ENCODE measurements around the gene ADAMTS12. TPM values are rescaled to one million over a fixed set of nuclear protein-coding genes. Genes with fewer than 3 reads are reported as not detected.

ADAMTS12 gene
- total and polyA plus RNA-seq, 2 of the 8 experiments (the other 6 are each of a cell fraction or from before 2014, with no cell fraction given): 6.4 to 12.8 TPM

DNA sequence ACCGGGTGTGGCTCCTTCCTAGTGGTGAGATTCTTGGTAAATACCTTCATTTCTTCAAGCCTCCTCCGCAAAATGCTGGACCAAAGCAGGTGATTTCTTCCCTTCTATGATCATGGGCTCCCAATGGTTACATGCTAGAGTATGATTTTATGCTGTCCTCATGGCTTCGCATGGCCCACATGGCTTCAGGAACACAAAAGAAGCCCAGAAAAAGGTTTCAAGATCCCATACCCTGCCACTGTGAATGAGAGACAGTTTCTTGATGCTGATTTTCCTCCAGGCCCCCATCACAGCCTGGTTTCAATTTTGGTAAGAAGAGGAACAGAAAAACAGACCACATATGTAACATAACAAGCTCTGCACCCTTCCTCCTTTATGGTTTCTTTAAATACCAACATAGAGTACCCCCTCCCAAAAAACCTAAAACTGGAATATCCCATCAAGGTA lies 42.0 kb upstream of the ADAMTS12 start:
- H2AFZ ChIP-seq (ENCODE audit: low read length): no peak overlapping the region
- H2BK120ac ChIP-seq (replicated peaks; ENCODE audit: low read depth, low read length): no peak overlapping the region
- no peak overlapping the region for H3K23ac ChIP-seq (ENCODE audit: insufficient read length)
- H3K23me2 ChIP-seq (ENCODE audit: low read depth, low read length): peaks cover 7% of the 10 kb centered on the region
- no peak overlapping the region for H3K56ac ChIP-seq (replicated peaks; ENCODE audit: insufficient read length, low read depth, low read length)
- H3K4me2 ChIP-seq (ENCODE audit: insufficient read depth in 1 of 2, low read depth in 2 of 2, low read length in 2 of 2): no peak overlapping the region
- H3K9me3 ChIP-seq (ENCODE audit: insufficient read depth in 2 of 2, low read depth in 1 of 2, low read length in 1 of 2): no peaks in the 10 kb centered on the region
- POLR2A ChIA-PET (ENCODE audit: partially characterized antibody): no interaction called here
- H3K14ac ChIP-seq (ENCODE audit: insufficient read length): no peak overlapping the region
- no peak overlapping the region for H2BK5ac ChIP-seq (ENCODE audit: low read depth, low read length)
- H2AK5ac ChIP-seq (ENCODE audit: low read depth, low read length): no peak overlapping the region
- no peak overlapping the region for H4K91ac ChIP-seq (replicated peaks; ENCODE audit: insufficient read length, low read length)
- H3K9ac ChIP-seq (replicated peaks in 1 of 4; ENCODE audit: extremely low read depth in 1 of 4, low read depth in 3 of 4, low read length in 3 of 4): no peak overlapping the region
- no peak overlapping the region for H4K5ac ChIP-seq (ENCODE audit: insufficient read length, low read depth, low read length)
- DNase-seq (ENCODE audit: low read depth in 1 of 2, low spot score in 2 of 2) (no peak), FAIRE-seq (no peak)
- no peaks in the 10 kb centered on the region for H3K36me3 ChIP-seq (ENCODE audit: control insufficient read depth in 2 of 4, insufficient read depth in 4 of 4, low read length in 3 of 4)
- H3K79me1 ChIP-seq (ENCODE audit: low read depth, low read length): no peaks in the 10 kb centered on the region
- peaks cover 0 to 17% (median 13%) of the 10 kb centered on the region in 4 experiments; a peak in 5 of 7 replicates for H3K27me3 ChIP-seq (replicated peaks in 1 of 4; ENCODE audit: control insufficient read depth in 3 of 4, extremely low read depth in 1 of 4, insufficient read depth in 3 of 4, low read length in 3 of 4)
- H3K18ac ChIP-seq (ENCODE audit: extremely low read depth, low read length): no peak overlapping the region
- WGBS, 2 experiments (ENCODE audit: extremely low coverage in 1 of 2, insufficient coverage in 1 of 2, insufficient read length in 1 of 2, insufficient replicate concordance in 2 of 2, low coverage in 1 of 2, low lambda C conversion rate in 2 of 2, missing lambda C conversion rate in 1 of 2): 85% methylated on average over 3 of the region's 3 CpGs; no CpG with 5 or more reads in 1 of the 2 experiments
- CTCF ChIA-PET (ENCODE audit: partially characterized antibody): interaction anchor here (0.7 to 4.6 kb wide), 29 partner anchors 9 to 463 kb away, joined by 3 to 44 read pairs (median 4); partner anchors contain the start of gene ADAMTS12
- TF ChIP-seq, protein P1, sequence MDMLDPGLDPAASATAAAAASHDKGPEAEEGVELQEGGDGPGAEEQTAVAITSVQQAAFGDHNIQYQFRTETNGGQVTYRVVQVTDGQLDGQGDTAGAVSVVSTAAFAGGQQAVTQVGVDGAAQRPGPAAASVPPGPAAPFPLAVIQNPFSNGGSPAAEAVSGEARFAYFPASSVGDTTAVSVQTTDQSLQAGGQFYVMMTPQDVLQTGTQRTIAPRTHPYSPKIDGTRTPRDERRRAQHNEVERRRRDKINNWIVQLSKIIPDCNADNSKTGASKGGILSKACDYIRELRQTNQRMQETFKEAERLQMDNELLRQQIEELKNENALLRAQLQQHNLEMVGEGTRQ (IDR thresholded peaks at IDR 0.05; ENCODE audit: low read length): no peak
- TF ChIP-seq TAF1 (IDR thresholded peaks at IDR 0.05; ENCODE audit: low read depth, low read length): no peak
- no peak for TF ChIP-seq CHD2 (IDR thresholded peaks at IDR 0.05; ENCODE audit: low read length)
- no peak for TF ChIP-seq EGR1 (IDR thresholded peaks at IDR 0.05; ENCODE audit: borderline replicate concordance, low read depth, low read length)
- TF ChIP-seq GTF2F1 (IDR thresholded peaks at IDR 0.05; ENCODE audit: borderline replicate concordance, low read depth, low read length): no peak
- TF ChIP-seq CBX5 (IDR thresholded peaks at IDR 0.05; ENCODE audit: low read depth, low read length): no peak
- TF ChIP-seq CHD1 (IDR thresholded peaks at IDR 0.05; ENCODE audit: low read depth, low read length): no peak
- no peak for TF ChIP-seq ASH2L (IDR thresholded peaks at IDR 0.05; ENCODE audit: low read length)
- TF ChIP-seq SIN3A (conservative IDR thresholded peaks at IDR 0.05 in 1 of 2, IDR thresholded peaks at IDR 0.05 in 1 of 2; ENCODE audit: low read depth in 1 of 2, low read length in 2 of 2): no peak
- no peak for TF ChIP-seq SP4 (IDR thresholded peaks at IDR 0.05; ENCODE audit: low read length)
- no peak for TF ChIP-seq SP1 (IDR thresholded peaks at IDR 0.05; ENCODE audit: low read depth, low read length)
- no peak for TF ChIP-seq RFX5 (IDR thresholded peaks at IDR 0.05; ENCODE audit: borderline replicate concordance, low read depth, low read length)
- TF ChIP-seq RXRA (IDR thresholded peaks at IDR 0.05; ENCODE audit: insufficient read depth, low read depth, low read length): no peak
- no peak for TF ChIP-seq SRF (IDR thresholded peaks at IDR 0.05; ENCODE audit: low read depth, low read length)
- no peak overlapping the region for H4K8ac ChIP-seq (ENCODE audit: extremely low read depth, insufficient read depth, low read length)
- no peaks in the 10 kb centered on the region for H4K20me1 ChIP-seq (replicated peaks in 1 of 2; ENCODE audit: control insufficient read depth in 1 of 2, insufficient read depth in 2 of 2, low read length in 2 of 2)
- H2BK15ac ChIP-seq (ENCODE audit: low read length): no peak overlapping the region
- no peak overlapping the region for H3K4ac ChIP-seq (replicated peaks; ENCODE audit: insufficient read length, low read depth, low read length)
- H3K4me3 ChIP-seq (ENCODE audit: extremely low read depth in 1 of 4, insufficient read depth in 2 of 4, low read depth in 3 of 4, low read length in 4 of 4): no peak overlapping the region
- no peak overlapping the region for H2BK12ac ChIP-seq (ENCODE audit: low read depth, low read length)
- peaks cover 2 to 13% (median 8%) of the 10 kb centered on the region in 4 experiments; a peak in 6 of 7 replicates for H3K4me1 ChIP-seq (replicated peaks in 1 of 4; ENCODE audit: control insufficient read depth in 3 of 4, insufficient read depth in 4 of 4, low read length in 3 of 4)
- no peak overlapping the region for H3K27ac ChIP-seq (ENCODE audit: low read depth, low read length)
- H2BK20ac ChIP-seq (ENCODE audit: low read length): no peak overlapping the region
- no peaks in the 10 kb centered on the region for H3K79me2 ChIP-seq (ENCODE audit: control insufficient read depth in 1 of 2, insufficient read depth in 2 of 2, low read length in 2 of 2)

Measured in H1 (cell line).